ENCODE results near the gene PTPRG.

The PTPRG gene

DNA sequence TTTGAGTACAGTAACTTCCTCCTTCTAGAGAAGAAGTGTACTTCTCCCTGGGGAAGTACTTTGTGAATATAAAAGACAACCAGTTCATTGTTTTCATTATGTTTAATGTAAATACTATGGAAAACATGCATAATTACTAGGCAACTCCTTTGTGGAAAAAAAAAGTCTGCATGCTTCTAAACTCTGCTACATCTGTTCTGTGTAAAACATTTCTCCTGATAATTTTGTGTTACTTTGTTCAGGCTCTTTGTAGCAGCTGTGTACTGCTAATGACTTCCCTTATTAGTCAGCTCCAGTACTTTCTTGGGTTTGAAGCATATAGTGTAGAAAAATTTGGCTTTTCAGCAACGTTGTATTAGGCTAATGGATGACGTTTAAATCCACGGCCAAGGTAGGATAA, 700.4 kb downstream of the PTPRG start:
- DNase-seq: no peak

DNA sequence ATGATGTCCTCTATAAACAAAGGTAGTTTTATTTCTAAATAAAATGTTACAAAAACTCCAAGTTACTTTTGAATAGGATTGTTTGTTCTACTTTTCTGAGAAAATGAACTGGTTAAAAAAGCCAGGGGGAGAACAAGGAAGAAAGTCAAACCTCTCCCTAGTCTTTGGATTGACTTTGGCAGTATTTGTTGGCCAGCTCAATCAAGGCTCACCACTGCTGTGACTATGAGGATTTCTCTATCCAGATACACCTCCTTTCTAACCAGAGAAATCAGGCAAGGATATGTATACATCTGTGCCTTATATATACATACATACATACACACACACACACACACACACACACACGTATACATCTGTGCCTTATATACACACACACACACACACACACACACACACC, 704.2 kb downstream of the PTPRG start:
- DNase-seq: no peak

DNA sequence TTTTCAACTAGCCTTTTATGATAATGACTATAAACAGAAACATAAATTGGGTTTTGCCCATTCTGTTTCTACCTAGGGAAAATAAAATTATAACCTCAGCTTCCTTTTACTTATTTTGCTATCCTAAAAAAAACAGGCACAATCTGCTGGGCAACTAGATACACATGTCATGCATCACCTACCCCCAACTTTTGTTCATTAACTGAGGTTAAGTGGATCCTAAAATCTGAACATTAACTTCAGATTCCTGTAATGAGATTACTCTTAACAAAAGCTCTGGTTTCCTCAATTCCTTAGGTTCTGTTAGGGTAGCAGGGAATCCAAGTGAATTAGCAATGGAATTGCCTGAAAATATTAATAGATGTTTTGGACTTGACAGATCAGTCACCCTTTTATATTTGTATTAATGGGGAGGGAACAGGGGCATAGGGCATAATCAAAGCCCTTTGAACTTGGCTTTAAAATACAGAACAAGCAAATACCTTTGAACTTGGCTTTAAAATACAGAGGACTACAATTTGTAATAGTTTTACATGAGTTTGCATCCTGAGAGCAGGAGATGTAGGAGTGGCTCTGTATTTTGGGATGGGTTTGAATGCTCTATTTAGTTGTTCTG, 705.4 kb downstream of the PTPRG start:
- no peak for DNase-seq

DNA sequence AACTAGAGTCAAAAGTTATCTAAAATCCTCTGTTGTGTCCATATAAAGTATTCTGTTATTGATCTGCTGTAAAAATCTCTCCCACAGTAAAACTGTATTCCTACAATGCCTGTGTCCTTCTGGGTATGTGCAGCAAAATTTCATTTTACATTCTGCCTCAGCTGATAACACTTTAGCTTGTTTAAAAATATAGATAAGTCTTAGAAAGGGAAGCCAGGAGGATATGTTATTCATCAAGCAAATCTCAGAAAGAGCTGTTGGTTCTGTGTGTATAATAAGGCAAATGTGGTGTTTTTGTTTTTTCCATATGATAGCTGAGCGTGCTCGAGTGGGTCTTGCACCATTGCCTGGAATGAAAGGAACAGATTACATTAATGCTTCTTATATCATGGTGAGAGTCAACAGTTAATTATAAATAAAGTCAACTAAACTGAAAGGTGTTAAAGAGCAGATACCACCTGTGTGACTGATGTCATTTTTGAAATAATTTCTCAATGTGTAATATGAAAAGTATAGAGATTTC, 715.3 kb downstream of the PTPRG start:
- DNase-seq: no peak

DNA sequence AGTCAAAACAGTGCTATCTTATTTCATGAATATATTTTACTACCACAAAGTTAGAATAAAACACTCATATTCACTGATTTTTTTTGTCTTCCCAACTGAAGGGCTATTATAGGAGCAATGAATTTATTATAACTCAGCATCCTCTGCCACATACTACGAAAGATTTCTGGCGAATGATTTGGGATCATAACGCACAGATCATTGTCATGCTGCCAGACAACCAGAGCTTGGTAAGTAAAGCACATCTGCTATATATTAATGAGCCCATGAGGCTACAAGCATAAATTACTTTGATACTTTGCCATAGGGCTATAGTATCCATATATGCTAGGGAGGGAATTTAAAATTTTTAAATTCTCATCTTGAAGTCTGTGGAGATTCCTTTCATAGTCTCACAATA, 716.1 kb downstream of the PTPRG start:
- DNase-seq: no peak

DNA sequence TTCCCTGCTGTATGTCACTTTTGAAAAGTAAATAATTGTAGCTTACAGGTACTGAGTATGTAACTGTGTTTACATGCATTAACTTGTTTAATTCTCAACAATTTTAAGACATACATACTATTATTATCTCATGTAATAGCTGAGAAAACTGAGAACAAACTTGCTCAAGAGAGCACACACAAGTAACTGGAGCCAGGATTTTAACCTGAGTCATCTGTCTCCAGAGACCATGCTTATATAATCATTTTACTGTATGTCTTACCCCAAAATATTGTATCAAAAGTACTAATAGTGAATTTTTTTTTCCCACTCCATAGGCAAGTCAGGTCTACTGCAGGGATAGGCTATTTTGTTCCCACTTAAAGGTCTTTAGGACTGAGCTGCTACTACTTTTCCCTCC, 716.6 kb downstream of the PTPRG start:
- DNase-seq: no peak

DNA sequence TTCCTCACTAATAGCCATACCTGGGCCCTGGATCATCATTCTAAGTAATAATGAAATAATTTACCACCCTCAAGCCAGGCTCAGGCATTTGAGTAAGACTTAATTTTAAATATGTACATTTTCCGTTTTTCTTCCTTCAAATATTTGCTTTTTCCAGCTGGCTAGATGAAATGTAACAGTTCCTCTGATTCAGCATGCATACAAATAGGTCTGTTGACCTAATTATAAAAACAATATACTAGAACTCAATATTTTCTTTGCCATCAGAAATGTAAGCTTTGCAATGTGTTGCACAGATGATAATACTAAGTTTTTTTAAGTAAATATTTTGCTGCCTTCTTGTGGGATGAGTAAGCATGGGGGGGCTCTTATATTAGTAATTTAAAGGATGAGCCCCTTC, 720.4 kb downstream of the PTPRG start:
- DNase-seq: no peak

DNA sequence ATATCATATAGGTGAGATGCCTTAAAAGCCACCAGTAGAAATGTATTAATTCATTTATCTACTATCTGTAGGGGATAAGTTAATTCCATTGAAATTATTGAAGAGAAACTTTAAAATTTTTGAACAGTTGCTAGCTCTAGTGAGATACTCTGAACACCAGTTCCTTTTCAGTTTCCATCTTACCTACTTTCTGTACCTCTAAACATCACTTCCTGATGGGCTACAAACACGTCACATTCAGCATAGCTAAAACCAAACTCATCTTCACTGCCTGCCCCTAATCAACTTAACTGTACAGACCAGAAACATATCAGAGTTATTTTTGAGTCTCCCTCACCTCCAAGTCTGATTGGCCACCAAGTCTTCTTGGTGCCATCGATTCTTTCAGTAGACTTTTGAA, 723.1 kb downstream of the PTPRG start:
- DNase-seq: no peak

DNA sequence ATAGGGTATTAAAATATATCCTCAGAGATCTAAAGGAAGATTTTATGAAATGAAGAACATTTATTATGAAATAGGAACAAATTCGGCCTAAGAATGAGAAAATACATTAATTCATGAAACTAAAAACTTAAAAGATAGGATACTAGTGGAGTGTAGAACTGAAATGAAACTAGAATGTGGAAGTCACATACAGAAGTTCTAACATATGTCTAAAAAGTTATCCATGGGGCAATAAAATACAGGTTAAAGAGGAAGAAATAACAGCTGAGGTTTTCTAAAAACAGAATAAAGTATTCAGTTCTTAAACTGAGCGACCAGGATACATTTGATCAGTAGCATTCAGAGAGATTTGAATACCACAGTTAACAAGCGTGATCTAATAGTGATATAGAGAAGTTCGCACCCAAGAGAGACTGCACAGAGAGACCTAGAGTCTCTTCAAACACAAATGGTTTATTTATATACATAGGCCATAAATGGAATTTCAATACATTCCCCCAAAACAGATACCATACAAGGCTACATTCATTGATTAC, 726.1 kb downstream of the PTPRG start:
- DNase-seq: no peak

DNA sequence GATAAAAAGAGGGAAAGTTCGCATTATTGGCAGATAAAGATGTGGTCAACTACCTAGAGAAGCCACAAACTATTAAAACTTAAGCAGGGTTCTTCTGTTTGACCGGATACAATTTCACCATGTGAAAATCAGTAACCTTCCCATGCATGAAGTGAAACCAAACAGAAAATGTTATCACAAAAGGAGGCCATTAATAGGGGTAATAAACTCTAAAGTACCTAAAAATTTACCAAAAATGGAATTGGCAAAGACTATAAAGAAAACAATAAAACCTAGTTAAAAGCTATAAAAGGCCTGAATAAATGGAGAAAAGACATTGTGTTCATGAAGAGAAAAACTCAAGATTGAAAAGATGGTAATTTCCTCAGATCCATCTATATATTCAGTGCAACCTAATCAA, 728.6 kb downstream of the PTPRG start:
- no peak for DNase-seq

DNA sequence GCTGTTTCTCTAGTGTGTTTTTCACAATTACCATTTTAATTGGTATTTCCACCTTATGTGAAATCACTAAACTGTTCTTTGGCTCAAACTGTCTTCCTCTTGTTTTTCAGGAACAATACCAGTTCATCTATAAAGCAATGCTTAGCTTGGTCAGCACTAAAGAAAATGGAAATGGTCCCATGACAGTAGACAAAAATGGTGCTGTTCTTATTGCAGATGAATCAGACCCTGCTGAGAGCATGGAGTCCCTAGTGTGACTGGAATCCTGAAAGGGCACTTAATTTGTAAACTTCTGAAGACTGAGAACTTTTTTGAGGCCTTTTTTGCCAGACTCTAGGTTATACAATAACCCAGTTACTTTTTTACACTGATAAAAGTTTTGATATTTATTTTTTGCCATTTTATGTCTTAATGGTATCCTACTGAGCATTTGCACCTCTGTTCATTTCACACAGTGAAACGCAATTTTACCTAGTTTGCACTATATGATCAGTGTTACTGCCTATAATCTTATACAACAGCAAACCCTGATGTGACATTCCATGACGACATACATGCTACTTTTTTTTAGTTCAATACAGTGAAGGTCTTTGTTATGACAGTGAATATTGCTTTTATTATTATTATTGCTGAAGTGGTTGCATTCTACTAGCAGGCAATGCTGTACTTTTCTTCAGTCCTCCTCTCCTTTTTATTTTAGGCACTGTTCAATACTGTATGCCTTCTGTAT, 731.8 kb downstream of the PTPRG start:
- DNase-seq: no peak

DNA sequence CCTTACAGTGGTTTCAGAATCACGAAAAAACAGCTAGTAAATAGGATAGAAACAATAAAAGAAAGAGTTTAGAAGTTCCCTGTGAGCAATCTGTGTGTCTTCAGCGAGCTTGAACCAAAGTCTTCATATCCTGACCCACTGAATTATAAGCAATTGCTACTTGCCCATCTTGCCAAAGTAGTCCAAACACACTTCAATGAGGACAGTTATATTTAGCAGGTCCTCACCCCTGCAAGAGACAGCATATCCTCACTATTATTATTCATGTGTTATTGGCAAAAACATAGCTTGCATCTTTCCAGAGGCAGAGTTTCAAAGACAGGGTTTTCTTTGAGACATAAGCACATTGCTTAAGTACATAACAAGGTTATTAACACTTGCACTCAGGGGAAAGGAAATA, 734.2 kb downstream of the PTPRG start:
- DNase-seq: no peak

DNA sequence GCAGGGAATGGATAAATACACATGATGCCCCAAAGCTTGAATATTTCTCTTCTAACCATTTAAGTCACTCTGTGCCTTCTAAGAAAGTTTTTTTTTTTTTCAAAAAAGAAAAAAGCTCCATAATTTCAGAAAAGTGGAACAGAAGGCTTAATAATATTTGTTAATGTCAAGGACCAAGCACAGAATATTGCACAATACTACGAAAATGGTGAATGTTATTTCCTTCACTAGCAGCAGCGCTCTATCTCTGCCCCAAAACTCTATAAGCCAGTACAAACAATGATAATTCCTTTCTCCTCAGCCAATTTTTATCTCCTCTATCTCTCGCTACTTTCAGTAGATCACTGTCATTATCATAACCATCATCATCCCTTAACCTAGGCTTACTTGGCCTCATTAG, 739.2 kb downstream of the PTPRG start:
- DNase-seq: no peak

DNA sequence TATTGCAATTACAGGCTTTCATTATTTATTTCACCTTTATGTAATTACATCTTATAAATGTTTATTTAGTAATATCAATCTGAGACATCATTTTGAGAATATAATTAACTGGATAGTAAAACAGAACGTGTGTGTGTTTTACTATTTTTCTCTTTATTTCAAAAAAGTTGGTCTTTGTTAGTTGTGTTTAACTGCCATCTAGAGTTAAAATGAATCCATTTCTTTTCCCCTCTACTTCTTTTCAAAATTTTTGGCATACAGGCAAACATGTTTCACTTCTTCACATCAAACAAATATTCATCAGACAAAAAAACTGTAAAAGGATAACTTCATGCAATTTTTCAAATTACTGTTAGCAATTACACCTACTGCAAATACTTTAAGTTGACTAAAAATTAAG, 750.8 kb downstream of the PTPRG start:
- no peak for DNase-seq

DNA sequence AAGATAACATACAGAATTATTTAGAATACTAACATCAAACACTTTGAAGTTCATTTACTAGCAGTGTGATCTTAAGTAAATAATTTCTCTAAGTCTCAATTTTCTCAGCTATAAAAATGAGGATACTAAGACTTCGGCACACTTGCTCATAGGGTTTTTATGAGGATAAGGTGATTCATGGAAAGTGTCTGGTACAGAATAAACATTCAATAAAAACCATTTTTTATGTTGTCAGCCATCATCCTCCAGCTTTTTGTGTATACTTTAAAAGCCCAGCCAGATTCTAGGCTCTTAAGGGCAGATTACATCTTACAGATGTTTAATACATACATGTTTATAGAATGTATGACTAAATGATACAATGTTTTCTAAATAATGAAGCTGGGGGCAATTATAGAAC, 755.2 kb downstream of the PTPRG start:
- DNase-seq: no peak

DNA sequence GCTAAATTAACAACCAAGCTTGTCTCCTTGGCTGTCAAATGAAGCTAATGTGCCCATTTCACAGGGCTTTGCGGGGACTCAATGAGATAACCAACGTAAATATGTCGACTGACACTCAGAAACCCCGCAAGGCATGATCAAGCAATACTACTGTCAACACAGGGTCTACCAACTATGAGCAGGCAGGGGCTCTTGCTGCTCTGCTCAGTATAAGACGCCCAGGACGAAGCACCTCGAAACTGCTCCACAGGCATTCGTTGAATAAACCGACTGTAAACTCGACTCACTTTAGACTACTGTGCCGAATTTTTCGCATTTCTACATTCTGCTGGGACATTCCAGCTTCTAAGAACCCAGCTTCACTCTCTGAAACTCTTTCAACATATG, 757.0 kb downstream of the PTPRG start:
- DNase-seq: no peak

DNA sequence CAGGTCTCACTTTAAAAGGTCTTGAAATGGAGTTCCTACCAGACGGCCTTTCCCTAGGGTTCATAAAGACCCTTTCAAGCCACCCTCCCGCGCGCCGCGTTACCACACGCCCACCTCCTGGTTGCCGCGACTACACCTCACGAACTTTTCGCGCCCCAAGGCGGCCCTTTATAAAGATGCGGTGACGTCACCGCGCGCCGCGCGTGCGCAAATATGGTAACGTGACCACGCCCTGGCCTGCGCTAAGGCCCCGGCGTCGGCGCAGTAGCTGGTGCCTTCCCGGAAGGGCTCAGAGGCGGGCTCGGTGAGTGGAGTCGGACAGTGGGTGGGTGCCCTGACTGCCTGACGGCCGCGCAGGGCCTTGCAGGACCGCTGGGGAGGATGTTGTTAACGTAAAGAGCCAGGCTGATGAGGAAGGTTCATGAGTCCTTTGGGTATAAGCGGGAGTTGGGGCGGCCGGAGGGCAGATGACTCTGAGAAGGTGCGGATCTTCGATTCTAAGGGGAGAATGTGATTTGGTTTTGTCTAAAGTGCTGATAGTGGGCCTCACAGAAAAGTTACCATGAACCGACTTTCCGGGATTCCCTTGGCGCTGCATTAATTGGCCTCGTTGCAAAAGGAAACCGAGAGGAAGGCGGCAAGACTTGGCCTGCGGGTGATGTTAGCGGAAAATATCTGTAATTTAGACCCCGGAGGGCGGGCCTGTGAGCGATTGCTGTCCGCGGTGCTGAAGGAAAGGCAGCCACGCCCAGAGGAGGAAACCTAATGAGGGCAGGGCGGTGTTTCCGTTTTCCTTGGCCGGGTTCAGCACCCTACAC, 757.6 kb downstream of the PTPRG start:
- peak; percentile 65 for DNase-seq

DNA sequence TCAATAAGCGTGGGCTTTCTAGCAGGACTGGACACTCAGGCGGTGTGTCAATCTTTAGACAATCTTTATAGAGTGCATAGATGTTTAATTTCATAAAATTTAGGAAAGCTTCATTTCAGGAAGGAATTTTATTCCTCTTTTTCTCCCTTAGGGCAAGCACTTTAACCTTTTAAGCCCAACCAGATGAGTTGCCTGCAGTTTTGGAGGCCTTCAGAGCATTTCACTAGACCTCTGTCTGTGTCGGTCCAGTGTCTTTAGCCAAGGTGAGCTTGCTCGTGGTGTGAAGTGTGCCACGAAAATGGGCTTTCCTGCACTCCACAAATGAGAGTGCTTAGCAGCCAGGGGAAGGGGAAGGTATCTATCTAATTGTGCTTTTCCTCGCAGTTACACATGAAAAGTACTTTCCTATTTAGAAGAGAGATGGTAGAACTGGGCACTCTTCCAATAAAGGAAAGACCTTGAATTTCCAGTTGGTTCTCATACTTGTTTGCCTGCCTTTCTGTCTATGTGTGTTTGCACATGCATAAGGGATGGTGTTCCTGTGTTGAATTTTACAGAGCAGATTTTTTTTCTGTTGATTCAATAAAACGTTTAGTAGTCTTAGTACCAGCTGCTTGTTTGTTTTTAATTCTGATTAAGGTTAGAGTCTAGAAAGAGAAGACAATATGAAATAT, 758.3 kb downstream of the PTPRG start:
- DNase-seq: no peak

DNA sequence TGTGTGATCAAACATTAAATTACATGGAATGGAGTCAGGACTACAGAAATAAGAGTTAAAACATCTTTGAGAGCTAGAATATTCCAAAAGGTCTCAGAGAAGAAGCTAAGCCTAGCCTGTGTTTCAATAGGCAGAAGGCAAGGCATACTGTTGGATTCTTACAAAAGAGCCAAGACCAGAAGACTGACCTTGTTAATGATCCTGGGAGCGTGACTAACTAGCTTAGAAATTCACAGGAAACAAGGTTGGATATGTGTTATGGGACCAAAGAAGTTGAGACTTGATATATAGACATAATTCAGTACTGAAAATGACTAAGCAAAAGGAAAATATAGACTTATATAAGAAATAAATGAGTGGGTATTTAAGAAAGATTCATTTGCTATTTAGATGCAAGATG, 761.9 kb downstream of the PTPRG start:
- no peak for DNase-seq

DNA sequence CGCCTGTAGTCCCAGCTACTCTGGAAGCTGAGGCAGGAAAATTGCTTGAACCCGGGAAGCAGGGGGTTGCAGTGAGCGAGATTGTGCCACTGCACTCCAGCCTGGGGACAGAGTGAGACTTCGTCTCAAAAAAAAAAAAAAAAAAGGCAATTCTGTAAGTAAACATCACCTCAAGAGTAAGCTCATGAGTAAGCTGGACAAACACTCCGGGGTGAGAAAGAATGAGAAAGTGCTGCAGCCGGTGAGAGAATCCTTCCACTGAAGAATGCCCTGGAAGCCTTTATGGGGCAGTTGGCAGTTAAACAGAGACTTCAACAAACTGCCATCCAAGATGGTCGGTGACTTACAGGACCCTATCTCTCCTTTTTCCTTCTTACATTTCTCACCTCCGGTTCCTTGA, 764.5 kb downstream of the PTPRG start:
- no peak for DNase-seq

DNA sequence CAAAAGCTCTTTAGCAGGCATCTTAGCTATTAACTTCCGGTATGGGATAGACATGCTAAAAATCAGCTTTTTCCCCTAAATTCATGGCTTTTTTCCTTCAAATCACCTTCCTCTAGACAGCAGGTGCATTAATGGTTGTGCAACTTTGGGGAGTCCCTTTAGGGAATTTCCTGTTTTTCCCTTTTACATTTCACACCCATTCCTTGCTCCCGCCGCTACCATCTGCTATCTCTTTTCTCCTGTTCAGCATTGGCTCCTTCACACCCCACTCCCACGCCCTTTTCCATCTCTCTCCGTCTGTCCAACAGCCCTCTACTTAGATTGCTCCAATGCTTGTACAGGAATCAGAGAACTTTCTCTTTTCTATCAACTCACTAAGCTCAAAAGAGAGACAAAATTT, 768.6 kb downstream of the PTPRG start:
- DNase-seq: no peak

DNA sequence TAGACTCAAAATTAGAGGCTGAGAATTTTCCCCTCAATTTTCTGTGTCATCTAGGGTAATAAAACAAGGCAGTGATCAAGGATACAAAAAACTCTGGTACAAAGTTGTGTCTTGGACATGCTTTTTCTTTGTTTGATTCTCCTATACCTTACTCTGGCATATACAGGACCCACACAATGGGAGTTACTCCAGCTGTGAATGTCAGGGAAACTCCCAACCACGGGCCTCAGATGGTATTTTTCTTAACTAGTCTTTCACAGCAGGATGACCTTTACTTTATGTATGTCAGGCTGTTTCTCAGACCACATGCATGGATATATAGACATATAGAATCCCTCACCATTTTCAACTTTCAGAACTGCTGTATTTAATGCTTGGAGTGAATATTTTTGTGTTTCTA, 770.6 kb downstream of the PTPRG start:
- DNase-seq: no peak

DNA sequence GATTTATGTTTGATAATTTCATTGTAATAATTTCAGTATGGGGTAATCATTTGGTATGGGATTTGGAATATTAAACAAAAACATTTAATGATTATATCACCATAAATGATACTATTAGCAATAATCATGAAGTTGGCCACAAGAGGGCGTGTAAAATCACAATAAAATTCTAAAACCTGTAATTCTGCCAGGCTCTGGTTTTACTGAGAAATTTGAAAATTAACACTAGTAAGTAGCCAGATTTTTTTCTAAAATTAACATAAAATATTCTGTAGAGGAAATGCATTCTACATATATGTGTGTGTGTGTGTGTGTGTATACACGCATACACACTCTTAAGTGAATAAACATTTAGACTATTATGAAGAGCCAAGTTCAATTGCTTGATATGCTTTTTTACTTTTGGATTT, 771.5 kb downstream of the PTPRG start:
- no peak for DNase-seq
